GM12865 (cell line): Measurements from ENCODE around the gene ZBTB42.

Experiments
- DNase-seq: peaks from one replicate; pipeline ENCODE4 v3.0.0; 2010; ENCODE audit warnings: low read depth
- H3K4me3 ChIP-seq: 2 replicates; pipeline ENCODE4 v1.5.1; 2011; ENCODE audit warnings: mild to moderate bottlenecking, low read depth, low read length, control low read depth
- TF ChIP-seq, protein P1 (sequence below): IDR thresholded peaks from 2 replicates; pipeline ENCODE4 v1.5.1; 2011; ENCODE audit warnings: low read length, control low read depth, low read depth, inconsistent platforms; ENCODE audit not compliant: insufficient read depth; ENCODE audit errors: missing control alignments

Gene ZBTB42

DNA sequence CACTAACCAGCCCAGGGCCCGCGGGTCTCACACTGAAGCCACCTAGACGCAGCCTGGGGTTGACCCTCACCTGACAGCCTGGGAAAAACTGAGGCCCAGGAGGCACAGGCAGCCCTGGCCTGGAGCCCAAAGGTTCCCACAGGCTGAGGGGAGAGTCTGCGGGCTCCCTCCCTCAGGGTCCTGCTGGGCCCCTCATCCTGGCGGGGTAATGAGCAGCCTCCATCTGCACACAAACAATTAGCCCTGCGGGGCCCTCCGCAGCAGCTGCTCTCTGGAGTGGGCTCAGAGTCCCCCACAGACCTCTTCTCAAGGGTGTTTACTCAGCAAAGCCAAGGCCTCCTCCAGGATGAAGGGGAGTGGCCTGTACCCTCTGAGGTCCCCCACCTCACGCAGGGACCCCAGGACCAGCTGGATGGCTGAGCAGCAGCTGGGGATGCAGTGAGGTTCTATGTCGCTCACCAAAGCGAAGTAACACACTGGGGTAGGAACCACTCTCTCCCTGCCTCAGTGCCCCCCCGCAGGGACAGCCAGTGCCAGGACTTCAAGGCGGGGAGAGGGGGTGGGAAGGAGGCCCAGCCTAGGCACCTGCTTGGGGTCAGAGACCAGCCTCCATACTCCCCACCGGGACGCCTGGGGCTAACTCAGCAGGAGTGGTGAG, 12.6 kb upstream of the ZBTB42 start:
- no peak for DNase-seq
- no peak overlapping the region for H3K4me3 ChIP-seq
- TF ChIP-seq, protein P1, sequence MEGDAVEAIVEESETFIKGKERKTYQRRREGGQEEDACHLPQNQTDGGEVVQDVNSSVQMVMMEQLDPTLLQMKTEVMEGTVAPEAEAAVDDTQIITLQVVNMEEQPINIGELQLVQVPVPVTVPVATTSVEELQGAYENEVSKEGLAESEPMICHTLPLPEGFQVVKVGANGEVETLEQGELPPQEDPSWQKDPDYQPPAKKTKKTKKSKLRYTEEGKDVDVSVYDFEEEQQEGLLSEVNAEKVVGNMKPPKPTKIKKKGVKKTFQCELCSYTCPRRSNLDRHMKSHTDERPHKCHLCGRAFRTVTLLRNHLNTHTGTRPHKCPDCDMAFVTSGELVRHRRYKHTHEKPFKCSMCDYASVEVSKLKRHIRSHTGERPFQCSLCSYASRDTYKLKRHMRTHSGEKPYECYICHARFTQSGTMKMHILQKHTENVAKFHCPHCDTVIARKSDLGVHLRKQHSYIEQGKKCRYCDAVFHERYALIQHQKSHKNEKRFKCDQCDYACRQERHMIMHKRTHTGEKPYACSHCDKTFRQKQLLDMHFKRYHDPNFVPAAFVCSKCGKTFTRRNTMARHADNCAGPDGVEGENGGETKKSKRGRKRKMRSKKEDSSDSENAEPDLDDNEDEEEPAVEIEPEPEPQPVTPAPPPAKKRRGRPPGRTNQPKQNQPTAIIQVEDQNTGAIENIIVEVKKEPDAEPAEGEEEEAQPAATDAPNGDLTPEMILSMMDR: no peak

GRCh38 chr14:104788873-104789663, 11.8 kb upstream of the ZBTB42 start:
- DNase-seq: no peak
- TF ChIP-seq, protein P1: no peak
- no peak overlapping the region for H3K4me3 ChIP-seq

- TF ChIP-seq, protein P1: no peak
- DNase-seq: no peak
- no peak overlapping the region for H3K4me3 ChIP-seq
Observed at GRCh38 chr14:104789752-104790743, 10.9 kb upstream of the ZBTB42 start.

DNA sequence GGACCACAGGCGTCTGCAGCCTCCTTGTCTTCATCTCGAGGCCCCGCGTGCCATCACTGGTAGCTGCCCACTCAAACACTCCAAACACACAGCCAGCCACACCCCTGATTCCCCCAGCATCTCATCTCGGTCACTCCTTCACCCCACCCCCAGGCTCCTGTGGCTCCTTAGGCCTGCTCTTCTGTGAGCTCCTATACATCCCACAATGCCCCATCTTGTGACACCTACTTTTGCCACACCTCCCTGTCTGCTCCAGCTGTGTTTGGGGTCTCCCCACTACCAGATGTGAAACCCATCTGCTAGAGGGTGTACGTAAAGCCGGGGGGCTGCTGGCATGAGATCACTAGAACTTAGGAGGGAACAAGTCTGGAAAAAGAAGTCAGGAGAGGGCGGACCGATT, 9.5 kb upstream of the ZBTB42 start:
- TF ChIP-seq, protein P1: no peak
- no peak for DNase-seq

DNA sequence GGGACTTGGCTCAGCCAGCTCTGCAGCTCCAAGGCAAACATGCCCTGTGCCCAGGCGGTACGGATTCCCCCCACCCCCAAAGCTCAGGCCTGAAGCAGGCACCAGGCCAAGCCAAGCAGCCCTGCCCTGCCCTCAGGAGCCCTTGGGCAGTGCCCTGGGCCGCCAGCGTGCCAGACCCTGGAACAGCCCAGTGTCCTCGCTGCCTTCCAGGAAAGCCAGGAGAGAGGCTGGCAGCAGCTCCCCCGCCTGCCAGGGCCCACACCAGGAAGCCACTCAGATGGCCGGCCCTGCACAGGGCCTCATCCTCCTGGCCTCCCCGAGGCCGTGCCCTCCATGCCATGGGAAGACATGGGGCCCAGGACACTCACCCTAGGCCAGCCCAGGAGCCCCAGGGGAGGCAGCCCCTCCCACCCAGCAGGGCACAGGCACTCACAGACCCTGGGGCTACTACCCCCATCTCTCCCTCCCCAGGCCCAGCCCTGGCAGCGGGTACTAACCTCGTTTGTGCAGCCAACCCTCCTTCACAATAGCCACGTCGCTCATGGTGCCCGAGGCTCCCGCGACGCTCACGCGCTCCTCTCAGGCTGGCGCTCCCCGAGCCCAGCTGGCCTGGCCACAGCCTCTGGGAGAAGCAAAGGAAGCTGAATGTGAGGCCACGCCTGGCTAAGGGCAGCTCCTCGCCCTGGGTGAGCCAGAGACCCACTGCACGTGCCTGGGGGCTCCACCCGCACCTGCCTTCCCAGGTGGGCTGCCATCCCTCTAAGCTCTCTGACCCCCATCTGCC, 8.6 kb upstream of the ZBTB42 start:
- H3K4me3 ChIP-seq: no peak overlapping the region
- no peak for DNase-seq

More for the DNA sequence above, 9.5 kb upstream of the ZBTB42 start:
- no peak overlapping the region for H3K4me3 ChIP-seq

More for the DNA sequence above, 8.6 kb upstream of the ZBTB42 start:
- TF ChIP-seq, protein P1: no peak
